Right ventricle myocardium superior (tissue), 1 donor: ENCODE measurements around the gene MRPL52. TPM values are rescaled to one million over a fixed set of nuclear protein-coding genes. Genes with fewer than 3 reads are reported as not detected.
A peak's percentile ranks its signal among the peaks of the same experiment; 100 is the strongest.
"Not testable (repeated sequence)": the region's sequence is repeated elsewhere in the genome, so short reads cannot be mapped to it uniquely, and the experiment has no call there.

Source experiments
- ATAC-seq: fragments of 200-7000 bp; cut with Tn5 transposase; one replicate; pipeline ENCODE4 v1.9.1; 2020; ENCODE audit warnings: mild to moderate bottlenecking; ENCODE audit not compliant: poor library complexity
- DNase-seq: peaks from one replicate; pipeline ENCODE4 v3.0.0-alpha.2; 2020
- intact Hi-C: fragments of 100-400 bp; cut with DNase I; formaldehyde crosslinking; loops from one replicate; pipeline ENCODE4 v1.11.2; 2022
- total RNA-seq: library from RNA; stranded (reverse); fragmentation: NEBNext Ultra II Directional; extraction: Animal tissue kit (Norgen Biotek cat#: 25700); gene quantifications from one replicate; pipeline ENCODE4 v1.2.1, GENCODE V29; 2021
- donor health status: DM: no; HTN: yes; CAD: no; lungs with severe emphysema.

The MRPL52 gene
- total RNA-seq, 1 donor from 2014 or later = 110 TPM

- intact Hi-C loops = loop anchor here (10.0 kb wide), 1 partner anchor 453 kb away; no protein-coding TSS in a partner anchor
- ATAC-seq (no peak), DNase-seq (no peak)
These were observed 18.1 kb downstream of the MRPL52 start for GRCh38 chr14:22847661-22848341.

GRCh38 chr14:22848351-22849164, 18.9 kb downstream of the MRPL52 start:
- intact Hi-C loops = loop anchor here (10.0 kb wide), 1 partner anchor 454 kb away; no protein-coding TSS in a partner anchor
- ATAC-seq (peak; percentile 43), DNase-seq (peak; percentile 82)

- intact Hi-C loops = loop anchor here (10.0 kb wide), 1 partner anchor 455 kb away; no protein-coding TSS in a partner anchor
- ATAC-seq (peak; percentile 40), DNase-seq (peak; percentile 79)
These were observed 19.6 kb downstream of the MRPL52 start for GRCh38 chr14:22849212-22849819.

- intact Hi-C loops = loop anchor here (10.0 kb wide), 1 partner anchor 296 kb away; no protein-coding TSS in a partner anchor
- peak; percentile 81 for ATAC-seq
- peak; percentile 94 for DNase-seq
These were observed 21.5 kb downstream of the MRPL52 start for GRCh38 chr14:22850944-22851764.

GRCh38 chr14:22852178-22852577, 22.5 kb downstream of the MRPL52 start:
- peak; percentile 25 for DNase-seq
- intact Hi-C loops = loop anchor here (1.0 to 10.0 kb wide), 2 partner anchors 29 to 297 kb away; no protein-coding TSS in a partner anchor
- not testable (repeated sequence) for ATAC-seq

GRCh38 chr14:22852599-22852939, 22.9 kb downstream of the MRPL52 start:
- no peak for DNase-seq
- intact Hi-C loops = loop anchor here (1.0 to 10.0 kb wide), 2 partner anchors 29 to 298 kb away; no protein-coding TSS in a partner anchor
- no peak for ATAC-seq

- DNase-seq = peak; percentile 94
- intact Hi-C loops = loop anchor here (1.0 to 10.0 kb wide), 2 partner anchors 30 to 298 kb away; no protein-coding TSS in a partner anchor
- peak; percentile 69 for ATAC-seq
These were observed 23.5 kb downstream of the MRPL52 start for GRCh38 chr14:22852940-22853767.

- not testable (repeated sequence) for DNase-seq, ATAC-seq
- intact Hi-C loops = loop anchor here (10.0 kb wide), 1 partner anchor 299 kb away; no protein-coding TSS in a partner anchor
These were observed 24.6 kb downstream of the MRPL52 start for GRCh38 chr14:22854296-22854695.

- DNase-seq = no peak
- no peak for ATAC-seq
- intact Hi-C loops = loop anchor here (10.0 kb wide), 1 partner anchor 300 kb away; no protein-coding TSS in a partner anchor
These were observed 25.5 kb downstream of the MRPL52 start for GRCh38 chr14:22854963-22855724.

GRCh38 chr14:22856428-22856827, 26.7 kb downstream of the MRPL52 start:
- DNase-seq (no peak), ATAC-seq (no peak)
- intact Hi-C loops = loop anchor here (10.0 kb wide), 1 partner anchor 302 kb away; no protein-coding TSS in a partner anchor

GRCh38 chr14:22860377-22860776, 30.7 kb downstream of the MRPL52 start:
- peak; percentile 0 for DNase-seq
- ATAC-seq, intact Hi-C loops: not testable (repeated sequence)

GRCh38 chr14:22861651-22862050, 32.0 kb downstream of the MRPL52 start:
- no peak for DNase-seq
- no peak for ATAC-seq
- intact Hi-C loops = no loop called here

GRCh38 chr14:22864979-22865378, 35.3 kb downstream of the MRPL52 start:
- intact Hi-C loops = no loop called here
- ATAC-seq (no peak), DNase-seq (no peak)

- ATAC-seq (no peak), DNase-seq (no peak)
- intact Hi-C loops = no loop called here
These were observed 36.0 kb downstream of the MRPL52 start for GRCh38 chr14:22865424-22866405.

- no peak for ATAC-seq
- DNase-seq = no peak
- intact Hi-C loops = no loop called here
These were observed 37.2 kb downstream of the MRPL52 start for GRCh38 chr14:22866874-22867273.
